A549 (cell line): ENCODE results near the gene PCED1A. TPM values are rescaled to one million over a fixed set of nuclear protein-coding genes. Genes with fewer than 3 reads are reported as not detected.
A peak's percentile ranks its signal among the peaks of the same experiment; 100 is the strongest.

Source experiments
- ATAC-seq, 2 experiments: fragments of 200-7000 bp in 1 of 2; fragments of >200 bp in 1 of 2; cut with Nextera tagmentation in 1 of 2; cut with Tn5 transposase in 1 of 2; 3 replicates each; pipeline versions ENCODE4 v1.8.0 to v1.9.1; 2018 to 2020; ENCODE audit warnings: mild to moderate bottlenecking in 1 of 2, moderate library complexity in 1 of 2
- CTCF ChIA-PET: fragments of 300-600 bp; sonication (Branson Sonifier 250); formaldehyde crosslinking; extraction: SDS; loops from one replicate; lab custom pipeline; 2021; ENCODE audit warnings: antibody characterized with exemption, inconsistent platforms; lab: Yijun Ruan, JAX
- POLR2A ChIA-PET: fragments of 350-600 bp; formaldehyde crosslinking; extraction: SDS; loops from one replicate; lab custom pipeline; 2021; ENCODE audit warnings: antibody characterized with exemption, inconsistent platforms; lab: Yijun Ruan, JAX
- DNase-seq, 2 experiments: peaks; one replicate each; pipeline versions ENCODE4 v3.0.0 to v3.0.0-alpha.2; 2011 to 2016; ENCODE audit warnings: low read depth in 1 of 2, low spot score in 1 of 2
- FAIRE-seq: peaks from 2 replicates; lab custom pipeline; 2011; peaks lifted over from hg19 to GRCh38; lab: Jason Lieb, UNC
- H3K27ac ChIP-seq, 2 experiments: fragments of >200 bp; sonication (Bioruptor Twin); formaldehyde crosslinking; 3 replicates each; pipeline ENCODE4 v1.5.1; 2016 to 2017
- H3K4me1 ChIP-seq: fragments of >200 bp; sonication (Bioruptor Twin); formaldehyde crosslinking; 3 replicates; pipeline ENCODE4 v1.6.1; 2016
- H3K4me2 ChIP-seq: fragments of >200 bp; sonication (Bioruptor Twin); formaldehyde crosslinking; 3 replicates; pipeline ENCODE4 v1.6.1; 2016
- H3K4me3 ChIP-seq: fragments of >200 bp; sonication (Bioruptor Twin); formaldehyde crosslinking; 3 replicates; pipeline ENCODE4 v1.5.1; 2016
- H3K9me3 ChIP-seq: fragments of >200 bp; sonication (Bioruptor Twin); formaldehyde crosslinking; 3 replicates; pipeline ENCODE4 v1.6.1; 2016
- BCL3 ChIP-seq: fragments of >200 bp; sonication (Bioruptor Twin); formaldehyde crosslinking; IDR thresholded peaks from 3 replicates; pipeline ENCODE4 v1.6.1; 2016
- CBX8 ChIP-seq: fragments of 200-600 bp; sonication (generic); IDR thresholded peaks from 2 replicates; pipeline ENCODE4 v1.6.1; 2016
- CHD4 ChIP-seq: fragments of 200-600 bp; sonication (generic); IDR thresholded peaks from 2 replicates; pipeline ENCODE4 v1.6.1; 2016; ENCODE audit warnings: antibody characterized with exemption, mild to moderate bottlenecking, borderline replicate concordance
- EHF ChIP-seq: fragments of 250-450 bp; sonication (Bioruptor Pico); IDR thresholded peaks from 2 replicates; pipeline ENCODE4 v1.5.0; 2020; ENCODE audit warnings: mild to moderate bottlenecking
- HDAC2 ChIP-seq: fragments of 200-600 bp; sonication (generic); IDR thresholded peaks from 2 replicates; pipeline ENCODE4 v1.6.1; 2016
- HEYL ChIP-seq: fragments of 250-450 bp; sonication (Bioruptor Pico); IDR thresholded peaks from 2 replicates; pipeline ENCODE4 v1.8.0; 2021; ENCODE audit warnings: mild to moderate bottlenecking, moderate library complexity
- HOXB13 ChIP-seq: fragments of 250-450 bp; sonication (Bioruptor Pico); IDR thresholded peaks from 2 replicates; pipeline ENCODE4 v1.5.0; 2020; ENCODE audit warnings: low read depth, mild to moderate bottlenecking, moderate library complexity
- KDM5A ChIP-seq: fragments of 200-600 bp; sonication (generic); IDR thresholded peaks from 2 replicates; pipeline ENCODE4 v1.6.1; 2016; ENCODE audit warnings: antibody characterized with exemption, mild to moderate bottlenecking
- MAFK ChIP-seq: fragments of 450-650 bp; IDR thresholded peaks from 2 replicates; pipeline ENCODE4 v1.6.1; 2014; ENCODE audit not compliant: partially characterized antibody
- NFE2L2 ChIP-seq: fragments of 150-350 bp; conservative IDR thresholded peaks from 2 replicates; pipeline ENCODE4 v1.6.1; 2014; ENCODE audit warnings: low read length
- NPAS2 ChIP-seq: fragments of 250-450 bp; sonication (Bioruptor Pico); IDR thresholded peaks from 2 replicates; pipeline ENCODE4 v1.8.0; 2022; ENCODE audit warnings: mild to moderate bottlenecking, moderate library complexity, borderline replicate concordance
- PHF8 ChIP-seq: fragments of 200-600 bp; sonication (generic); IDR thresholded peaks from 2 replicates; pipeline ENCODE4 v1.6.1; 2016; ENCODE audit warnings: low read depth, mild to moderate bottlenecking, antibody characterized with exemption, moderate library complexity, borderline replicate concordance
- POLR2A ChIP-seq: IDR thresholded peaks from 2 replicates; pipeline ENCODE4 v1.6.1; 2012; ENCODE audit warnings: mild to moderate bottlenecking, low read length
- RAD21 ChIP-seq, 2 experiments: fragments of >200 bp in 1 of 2; sonication (Bioruptor Twin) in 1 of 2; formaldehyde crosslinking in 1 of 2; IDR thresholded peaks in 1 of 2; conservative IDR thresholded peaks in 1 of 2; 2 replicates in 1 of 2; 3 replicates in 1 of 2; pipeline ENCODE4 v1.6.1; 2012 to 2018; ENCODE audit warnings: inconsistent platforms in 1 of 2
- RARB ChIP-seq: fragments of 250-450 bp; sonication (Bioruptor Pico); IDR thresholded peaks from 2 replicates; pipeline ENCODE4 v1.8.0; 2021; ENCODE audit warnings: mild to moderate bottlenecking, moderate library complexity
- REST ChIP-seq: fragments of 200-600 bp; sonication (generic); IDR thresholded peaks from 2 replicates; pipeline ENCODE4 v1.6.1; 2016; ENCODE audit warnings: antibody characterized with exemption, mild to moderate bottlenecking, moderate library complexity
- SMC3 ChIP-seq: fragments of >200 bp; sonication (Bioruptor Twin); formaldehyde crosslinking; IDR thresholded peaks from 3 replicates; pipeline ENCODE4 v1.6.1; 2018; ENCODE audit warnings: inconsistent platforms
- SREBF2 ChIP-seq: fragments of 450-650 bp; IDR thresholded peaks from 2 replicates; pipeline ENCODE4 v1.6.1; 2014; ENCODE audit warnings: mild to moderate bottlenecking, moderate library complexity
- WGBS: methylation state at CpG from one replicate; pipeline ENCODE4 v1.1.6; 2017; ENCODE audit errors: missing lambda C conversion rate; 5-methylcytosine and 5-hydroxymethylcytosine counted together
- polyA plus RNA-seq, 4 experiments: library from polyadenylated mRNA; depleted of rRNA in 3 of 4; stranded (reverse); fragments of >200 nt; fragmentation: RNase III in 1 of 4; extraction: RNeasy Plus Mini Kit Qiagen cat#74134 plus additional on column Dnase treatment in 1 of 4; gene quantifications; 2 replicates in 3 of 4; 3 replicates in 1 of 4; pipeline ENCODE4 v1.2.3, GENCODE V29; 2011 to 2017

The PCED1A gene
- polyA plus RNA-seq, 2 of the 4 experiments (the other 2 are of a cell fraction) = 25.7 to 43.8 TPM

- 0 out of 3 replicates have a peak overlapping the region, but pooled peaks have one; percentile 14 for H3K4me3 ChIP-seq
- DNase-seq (no peak), FAIRE-seq (no peak), ATAC-seq (peak in 1 of 2 experiments; percentile 16; a peak in 1 of 6 replicates)
- WGBS = 48% methylated on average over 61 of the region's 61 CpGs
- peaks cover 15% of the 10 kb centered on the region; the same call in 2 of the 3 replicates for H3K9me3 ChIP-seq
- TF ChIP-seq CHD4 = no peak
- peak; percentile 49 for TF ChIP-seq MAFK
- 0 out of 2 replicates have a peak, but pooled peaks have one; percentile 7 for TF ChIP-seq POLR2A
- TF ChIP-seq PHF8 = no peak
- peak overlapping the region; percentile 44; the same call in 2 of the 3 replicates for H3K4me2 ChIP-seq
- POLR2A ChIA-PET = no interaction called here
- no peak overlapping the region for H3K27ac ChIP-seq
- H3K4me1 ChIP-seq = no peaks in the 10 kb centered on the region
- CTCF ChIA-PET = interaction anchor here (0.7 to 2.7 kb wide), 7 partner anchors 10 to 107 kb away, joined by 3 to 8 read pairs (median 3); no protein-coding TSS in a partner anchor
Measured at GRCh38 chr20:2799688-2800520, 40.6 kb downstream of the PCED1A start.

GRCh38 chr20:2799271-2799670 lies 41.2 kb downstream of the PCED1A start:
- Histone ChIP-seq H3K27ac (no peak overlapping the region), H3K9me3 (peaks cover 15% of the 10 kb centered on the region; the same call in 2 of the 3 replicates), H3K4me3 (no peak overlapping the region), H3K4me2 (no peak overlapping the region), H3K4me1 (no peaks in the 10 kb centered on the region)
- DNase-seq = no peak
- TF ChIP-seq CBX8 = no peak
- TF ChIP-seq REST = no peak
- no peak for TF ChIP-seq HDAC2
- TF ChIP-seq KDM5A = no peak
- no peak for TF ChIP-seq NFE2L2
- no peak for TF ChIP-seq NPAS2 (CRISPR knock-in tag)
- TF ChIP-seq EHF (CRISPR knock-in tag) = no peak
- TF ChIP-seq RAD21 (conservative IDR thresholded peaks at IDR 0.05 in 1 of 2, IDR thresholded peaks at IDR 0.05 in 1 of 2) = no peak
- TF ChIP-seq PHF8 = no peak
- TF ChIP-seq HOXB13 = no peak
- TF ChIP-seq SMC3 = no peak
- TF ChIP-seq HEYL (CRISPR knock-in tag) = no peak
- no peak for TF ChIP-seq SREBF2
- no peak for TF ChIP-seq MAFK
- no peak for TF ChIP-seq CHD4
- TF ChIP-seq RARB (CRISPR knock-in tag) = no peak
- TF ChIP-seq BCL3 = no peak
- no peak for FAIRE-seq
- 77% methylated on average over 9 of the region's 9 CpGs for WGBS
- ChIA-PET CTCF (interaction anchor here (0.7 to 2.7 kb wide), 7 partner anchors 11 to 108 kb away, joined by 3 to 8 read pairs (median 3); no protein-coding TSS in a partner anchor), POLR2A (no interaction called here)
- ATAC-seq = peak in 1 of 2 experiments; percentile 12; a peak in 3 of 6 replicates
